NCI-H2196 (cell line): ENCODE results near the gene PCIF1.
"Not testable (repeated sequence)": the region's sequence is repeated elsewhere in the genome, so short reads cannot be mapped to it uniquely, and the experiment has no call there.

Experiments
- DNase-seq: peaks from one replicate; lab custom pipeline; 2025; ENCODE audit not compliant: unreplicated experiment; lab: John Stamatoyannopoulos, UW

The PCIF1 gene

GRCh38 chr20:45946149-45946970 lies 11.9 kb downstream of the PCIF1 start:
- no peak for DNase-seq

- DNase-seq = no peak
These were observed 12.8 kb downstream of the PCIF1 start for GRCh38 chr20:45947110-45947866.

GRCh38 chr20:45948261-45948733 lies 13.8 kb downstream of the PCIF1 start:
- DNase-seq = no peak

GRCh38 chr20:45948742-45949541 lies 14.5 kb downstream of the PCIF1 start:
- no peak for DNase-seq

GRCh38 chr20:45949542-45950329 lies 15.3 kb downstream of the PCIF1 start:
- no peak for DNase-seq

GRCh38 chr20:45950330-45950646 lies 15.8 kb downstream of the PCIF1 start:
- DNase-seq = no peak

GRCh38 chr20:45951925-45952834 lies 17.7 kb downstream of the PCIF1 start:
- no peak for DNase-seq

- DNase-seq = no peak
These were observed 18.4 kb downstream of the PCIF1 start for GRCh38 chr20:45952861-45953260.

GRCh38 chr20:45953672-45954071 lies 19.2 kb downstream of the PCIF1 start:
- DNase-seq = no peak

GRCh38 chr20:45956326-45956725 lies 21.8 kb downstream of the PCIF1 start:
- DNase-seq = not testable (repeated sequence)

- no peak for DNase-seq
These were observed 22.8 kb downstream of the PCIF1 start for GRCh38 chr20:45957021-45957941.

- DNase-seq = no peak
These were observed 24.1 kb downstream of the PCIF1 start for GRCh38 chr20:45958593-45958992.

- DNase-seq = no peak
These were observed 24.6 kb downstream of the PCIF1 start for GRCh38 chr20:45959126-45959525.

GRCh38 chr20:45959956-45960630 lies 25.6 kb downstream of the PCIF1 start:
- no peak for DNase-seq

GRCh38 chr20:45962031-45962755 lies 27.7 kb downstream of the PCIF1 start:
- DNase-seq = no peak

- peak; percentile 76 for DNase-seq
These were observed 28.8 kb downstream of the PCIF1 start for GRCh38 chr20:45963059-45964005.
